ENCODE measurements around the gene PFKL.

Gene PFKL

GRCh38 chr21:44354775-44355771 is 55.2 kb downstream of the PFKL start:
- in situ Hi-C loops (cut with HindIII; ENCODE audit: low sequenced_read_pairs): no loop called here
- no peak for DNase-seq (ENCODE audit: low read depth)
- H3K4me3 ChIP-seq (ENCODE audit: low read depth, low read length): no peak overlapping the region

GRCh38 chr21:44356160-44356559 is 56.3 kb downstream of the PFKL start:
- no peak overlapping the region for H3K4me3 ChIP-seq (ENCODE audit: low read depth, low read length)
- in situ Hi-C loops (cut with HindIII; ENCODE audit: low sequenced_read_pairs): no loop called here
- no peak for DNase-seq (ENCODE audit: low read depth)
- no peak for TF ChIP-seq CTCF (IDR thresholded peaks at IDR 0.05; ENCODE audit: low read depth, low read length, missing control alignments)

More at GRCh38 chr21:44354775-44355771, 55.2 kb downstream of the PFKL start:
- no peak for TF ChIP-seq CTCF (IDR thresholded peaks at IDR 0.05; ENCODE audit: low read depth, low read length, missing control alignments)

GRCh38 chr21:44356636-44357035 is 56.8 kb downstream of the PFKL start:
- TF ChIP-seq CTCF (IDR thresholded peaks at IDR 0.05; ENCODE audit: low read depth, low read length, missing control alignments): no peak
- no peak for DNase-seq (ENCODE audit: low read depth)
- no peak overlapping the region for H3K4me3 ChIP-seq (ENCODE audit: low read depth, low read length)
- in situ Hi-C loops (cut with HindIII; ENCODE audit: low sequenced_read_pairs): no loop called here

GRCh38 chr21:44357064-44357837 is 57.4 kb downstream of the PFKL start:
- H3K4me3 ChIP-seq (ENCODE audit: low read depth, low read length): no peak overlapping the region
- in situ Hi-C loops (cut with HindIII; ENCODE audit: low sequenced_read_pairs): no loop called here
- no peak for TF ChIP-seq CTCF (IDR thresholded peaks at IDR 0.05; ENCODE audit: low read depth, low read length, missing control alignments)

GRCh38 chr21:44359396-44359795 is 59.5 kb downstream of the PFKL start:
- no peak for DNase-seq (ENCODE audit: low read depth)

More at GRCh38 chr21:44357064-44357837, 57.4 kb downstream of the PFKL start:
- no peak for DNase-seq (ENCODE audit: low read depth)

More at GRCh38 chr21:44359396-44359795, 59.5 kb downstream of the PFKL start:
- in situ Hi-C loops (cut with HindIII; ENCODE audit: low sequenced_read_pairs): no loop called here
- TF ChIP-seq CTCF (IDR thresholded peaks at IDR 0.05; ENCODE audit: low read depth, low read length, missing control alignments): no peak
- no peak overlapping the region for H3K4me3 ChIP-seq (ENCODE audit: low read depth, low read length)

Data from astrocyte of the cerebellum (primary cell).